GM12891 (cell line): ENCODE results near the gene TNS1.

Source experiments
- DNase-seq: peaks from one replicate; pipeline ENCODE4 v3.0.0; 2011; ENCODE audit warnings: low spot score; ENCODE audit not compliant: insufficient read length
- FAIRE-seq: peaks from 2 replicates; lab custom pipeline; 2011; peaks lifted over from hg19 to GRCh38; lab: Jason Lieb, UNC
- PAX5 ChIP-seq: IDR thresholded peaks from 2 replicates; pipeline ENCODE4 v1.6.1; 2011; ENCODE audit warnings: low read length, moderate library complexity, mild to moderate bottlenecking; ENCODE audit not compliant: insufficient read depth, severe bottlenecking
- POLR2A ChIP-seq: IDR thresholded peaks from 2 replicates; pipeline ENCODE4 v1.6.1; 2011; ENCODE audit warnings: low read depth, low read length, control low read depth
- POLR2AphosphoS5 ChIP-seq: IDR thresholded peaks from 2 replicates; pipeline ENCODE4 v1.6.1; 2011; ENCODE audit warnings: low read depth, low read length, control low read depth
- POU2F2 ChIP-seq: IDR thresholded peaks from 2 replicates; pipeline ENCODE4 v1.6.1; 2011; ENCODE audit warnings: low read depth, mild to moderate bottlenecking, control low read depth, low read length, moderate library complexity
- SPI1 ChIP-seq: IDR thresholded peaks from 2 replicates; pipeline ENCODE4 v1.6.1; 2011; ENCODE audit warnings: low read depth, low read length, control low read depth
- TAF1 ChIP-seq: IDR thresholded peaks from 2 replicates; pipeline ENCODE4 v1.6.1; 2011; ENCODE audit warnings: low read depth, low read length, control low read depth

The TNS1 gene

DNA sequence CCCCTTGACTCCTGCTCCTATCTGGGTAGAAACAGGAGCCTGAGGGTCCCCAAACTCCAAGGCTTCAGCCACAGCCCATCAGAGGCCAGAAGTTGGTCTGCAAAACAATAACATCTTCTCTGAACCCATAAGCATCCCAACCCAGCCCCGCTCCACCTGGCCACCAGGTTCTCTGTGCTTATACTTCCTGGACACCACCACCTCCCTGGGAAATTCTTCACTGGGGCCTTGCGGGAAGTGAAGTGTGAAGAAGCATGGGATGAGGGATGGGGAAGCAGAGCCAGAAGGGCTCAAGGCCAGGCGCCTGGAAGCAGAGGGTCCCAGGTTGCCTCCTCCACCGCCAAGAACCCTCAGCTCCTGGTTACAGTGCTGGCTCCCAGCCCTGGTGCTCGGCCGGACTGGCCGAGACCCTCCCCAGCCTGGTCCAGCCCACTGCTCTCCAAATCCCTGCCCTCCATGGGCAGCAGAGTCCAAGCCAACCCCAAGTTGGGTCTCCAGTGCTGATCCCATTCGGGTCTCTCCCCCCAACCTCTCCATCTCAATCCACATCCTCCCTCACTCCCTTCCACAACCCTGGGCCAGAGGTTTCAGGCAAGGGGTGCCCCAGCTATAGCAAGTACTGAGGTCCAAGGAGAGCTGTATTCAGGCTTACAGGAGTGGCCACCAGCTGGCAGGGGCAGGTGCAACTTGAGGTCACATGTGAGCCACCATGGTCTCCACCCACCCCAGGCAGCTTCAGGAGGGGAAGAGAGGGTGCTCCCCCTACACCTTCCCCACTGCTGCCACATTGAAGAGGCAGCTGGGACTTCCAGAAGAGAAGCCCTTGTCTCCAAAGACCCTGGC lies 60.7 kb downstream of the TNS1 start:
- no peak for DNase-seq
- TF ChIP-seq SPI1 (no peak), TAF1 (no peak), POLR2A (no peak), POU2F2 (no peak), POLR2AphosphoS5 (no peak), PAX5 (no peak)
- no peak for FAIRE-seq

DNA sequence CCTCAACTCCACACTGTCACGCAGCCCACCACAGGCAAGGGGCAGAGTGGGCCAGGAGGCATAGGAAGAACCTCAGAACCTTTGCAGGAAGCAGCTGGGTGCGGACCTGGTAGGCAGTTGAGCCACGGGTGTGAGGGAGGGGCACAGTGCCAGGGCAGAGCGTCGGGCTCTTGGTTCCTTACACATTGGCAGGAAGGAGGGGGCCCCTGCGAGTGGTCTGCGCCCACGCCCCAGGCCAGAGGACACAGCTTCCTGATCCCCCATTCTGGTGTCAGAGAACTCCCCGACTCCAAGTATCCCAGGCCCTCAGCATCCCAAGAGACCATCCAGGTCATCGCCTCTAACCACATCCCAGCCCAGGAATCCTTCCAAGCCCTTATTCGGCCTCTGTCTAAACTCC lies 61.5 kb downstream of the TNS1 start:
- TF ChIP-seq SPI1 (no peak), POLR2A (no peak), PAX5 (no peak), POU2F2 (no peak), TAF1 (no peak), POLR2AphosphoS5 (no peak)
- no peak for DNase-seq
- FAIRE-seq: no peak

DNA sequence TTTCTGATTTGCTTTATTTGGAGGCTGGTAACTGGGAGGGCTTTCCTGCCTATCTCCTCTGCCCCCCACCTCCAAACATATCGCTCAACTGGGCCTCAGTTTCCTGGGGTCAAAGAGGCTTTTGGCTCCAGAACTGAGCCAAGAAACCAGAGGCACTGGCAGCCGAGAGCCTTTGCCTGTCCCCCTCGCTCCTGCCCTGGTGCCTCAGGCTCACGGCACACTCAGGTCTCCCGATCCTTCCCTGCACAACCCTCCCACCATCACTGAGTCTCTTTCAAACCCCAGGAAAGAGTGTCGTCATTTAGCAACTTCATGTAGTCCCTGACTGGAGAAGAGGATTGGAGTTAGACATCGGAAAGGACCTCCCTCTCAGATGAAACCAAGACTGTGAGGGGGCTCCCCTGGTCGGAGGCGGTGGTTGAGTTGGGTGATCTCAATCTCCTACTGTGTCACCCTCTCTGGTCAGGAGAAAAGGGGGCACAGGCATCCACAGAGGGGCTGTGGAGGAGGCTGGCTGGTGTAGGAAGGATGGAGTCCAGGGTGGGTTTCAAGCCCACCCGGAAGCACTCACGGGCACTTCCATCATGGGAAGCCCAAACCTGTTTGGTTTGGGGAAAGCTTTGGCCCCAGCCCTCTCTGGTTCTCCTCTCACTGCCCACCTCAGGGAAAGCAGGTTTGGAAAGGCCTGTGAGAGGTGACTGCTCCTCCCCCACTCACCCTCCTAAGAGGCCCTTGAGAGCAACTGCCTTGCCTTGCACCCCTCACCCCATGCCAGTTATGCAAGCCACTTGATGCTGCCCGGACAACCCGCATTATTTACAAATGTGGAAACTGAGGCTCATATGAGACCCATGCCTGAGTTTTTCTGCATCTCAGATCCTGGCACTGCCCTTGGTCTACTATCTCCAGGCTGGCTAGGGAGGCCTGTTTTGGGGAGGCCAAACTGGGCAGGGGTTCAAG lies 62.3 kb downstream of the TNS1 start:
- DNase-seq (no peak), FAIRE-seq (no peak)
- TF ChIP-seq POU2F2: no peak
- TF ChIP-seq TAF1: no peak
- TF ChIP-seq SPI1: no peak
- TF ChIP-seq PAX5: no peak
- TF ChIP-seq POLR2A: no peak

DNA sequence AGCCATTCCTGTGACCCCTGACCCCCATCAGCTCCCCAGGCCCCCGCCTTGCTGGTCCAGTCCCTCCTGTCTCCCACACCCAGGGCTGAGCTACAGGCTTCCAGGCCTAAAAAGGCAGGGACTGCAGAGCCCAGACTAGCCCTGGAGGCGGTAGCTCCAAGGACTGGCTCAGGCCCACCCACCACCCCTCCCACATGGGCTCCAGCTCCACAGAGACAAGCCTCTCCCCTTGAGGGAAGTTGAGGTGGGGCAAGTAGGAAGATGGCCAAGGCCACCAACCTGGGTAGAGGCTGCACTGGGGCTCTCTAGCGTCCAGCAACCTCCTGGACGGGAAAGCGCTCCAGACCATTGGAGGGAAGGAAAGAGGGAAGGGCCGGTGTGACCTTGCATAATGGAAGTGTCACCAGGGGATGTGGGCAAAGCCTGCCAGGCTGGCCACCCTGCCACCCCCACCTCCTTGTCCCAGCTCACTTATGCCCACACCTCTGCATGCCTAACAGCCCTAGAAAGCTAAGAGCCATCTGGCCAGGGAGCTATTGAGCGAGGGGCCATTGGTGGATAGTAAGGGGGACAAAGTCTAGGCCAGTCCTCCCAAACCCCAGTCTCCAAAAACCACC lies 63.1 kb downstream of the TNS1 start:
- TF ChIP-seq PAX5 (no peak), SPI1 (no peak), POLR2A (no peak)
- FAIRE-seq (no peak), DNase-seq (no peak)

DNA sequence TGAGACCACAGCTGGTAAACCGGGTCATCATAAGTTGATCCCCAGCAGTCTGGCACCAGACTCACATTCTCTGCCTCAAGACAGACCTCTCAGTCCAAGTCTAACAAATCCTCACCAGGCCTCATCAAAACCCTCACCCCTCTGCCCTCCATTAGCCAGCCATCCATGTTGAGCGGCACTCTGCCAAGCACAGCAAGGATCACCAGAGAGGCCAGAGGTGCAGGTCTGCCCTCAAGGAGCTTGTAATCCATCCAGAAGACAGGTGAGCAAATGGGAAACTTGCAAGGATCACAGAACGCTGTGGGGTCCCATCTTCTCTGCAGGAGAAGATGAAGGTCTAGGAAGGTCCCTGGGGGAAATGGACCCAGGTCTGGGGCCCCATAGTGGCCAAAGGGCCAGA lies 63.6 kb downstream of the TNS1 start:
- DNase-seq (no peak), FAIRE-seq (no peak)
- no peak for TF ChIP-seq POU2F2
- TF ChIP-seq PAX5: no peak
- no peak for TF ChIP-seq POLR2AphosphoS5
- TF ChIP-seq POLR2A: no peak
- no peak for TF ChIP-seq SPI1
- TF ChIP-seq TAF1: no peak

DNA sequence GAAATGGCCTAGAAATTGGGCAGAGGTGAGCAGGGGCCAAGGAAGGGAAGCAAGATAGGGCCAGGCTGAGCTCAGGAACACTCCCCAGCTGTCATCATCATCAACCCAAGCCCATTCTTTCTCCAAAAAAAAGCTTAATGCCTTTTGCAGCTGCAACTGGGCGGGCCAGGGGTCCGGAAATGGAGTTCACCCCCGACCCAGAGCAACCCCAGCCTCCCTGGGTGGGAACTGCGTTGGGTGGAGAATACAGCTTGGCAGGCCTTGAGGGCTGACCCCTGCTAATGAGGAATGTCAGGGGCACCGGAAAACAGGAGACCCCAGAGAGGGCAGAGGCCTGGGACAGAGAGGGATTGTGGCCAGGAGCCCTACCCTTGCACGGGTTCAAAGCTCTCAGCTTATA lies 64.8 kb downstream of the TNS1 start:
- DNase-seq: no peak
- TF ChIP-seq POLR2AphosphoS5 (no peak), TAF1 (no peak), SPI1 (no peak), POLR2A (no peak), POU2F2 (no peak), PAX5 (no peak)
- FAIRE-seq: no peak

DNA sequence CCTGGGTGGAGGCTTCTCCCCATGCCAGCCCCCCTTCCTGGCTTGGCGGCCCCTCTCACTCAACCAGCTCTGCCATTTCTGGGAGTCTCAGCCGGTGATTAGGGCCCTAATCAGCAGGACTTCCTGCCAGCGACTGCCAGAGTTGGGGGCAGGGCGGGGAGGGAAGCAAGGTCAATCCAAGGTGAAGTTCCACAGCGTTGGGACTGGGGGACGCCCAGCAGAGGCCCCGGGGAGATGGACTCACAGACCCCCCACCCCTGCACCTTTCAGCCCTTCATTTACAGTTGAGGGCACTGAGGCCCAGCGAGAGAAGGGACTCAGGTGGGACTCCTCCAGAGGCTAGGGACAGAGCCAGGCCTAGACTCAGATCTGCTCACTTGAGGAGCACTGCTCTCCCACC lies 65.3 kb downstream of the TNS1 start:
- DNase-seq (no peak), FAIRE-seq (no peak)
- TF ChIP-seq POLR2AphosphoS5 (no peak), SPI1 (no peak), TAF1 (no peak), POU2F2 (no peak), POLR2A (no peak), PAX5 (no peak)

DNA sequence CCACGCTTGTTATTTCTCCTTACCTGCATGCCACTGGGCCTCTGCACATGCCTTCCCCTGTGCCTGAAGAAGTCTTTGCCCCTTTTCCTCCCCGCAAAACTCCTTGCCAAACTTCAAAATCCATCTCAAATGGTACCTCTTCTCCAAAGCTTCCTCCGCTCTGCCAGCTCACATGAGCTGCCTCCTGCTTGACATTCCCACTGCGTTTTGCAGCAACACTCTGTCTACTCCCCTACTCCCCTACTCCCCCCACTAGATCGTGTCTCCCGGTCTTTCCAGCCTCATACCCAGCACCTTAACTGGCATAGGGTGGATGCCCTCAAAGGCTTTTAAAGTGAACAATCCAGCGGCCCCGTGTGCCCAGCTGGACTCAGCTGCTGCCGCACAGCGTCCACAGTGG lies 65.8 kb downstream of the TNS1 start:
- FAIRE-seq: no peak
- no peak for DNase-seq
- TF ChIP-seq SPI1: no peak
- no peak for TF ChIP-seq POLR2A
- TF ChIP-seq POLR2AphosphoS5: no peak

DNA sequence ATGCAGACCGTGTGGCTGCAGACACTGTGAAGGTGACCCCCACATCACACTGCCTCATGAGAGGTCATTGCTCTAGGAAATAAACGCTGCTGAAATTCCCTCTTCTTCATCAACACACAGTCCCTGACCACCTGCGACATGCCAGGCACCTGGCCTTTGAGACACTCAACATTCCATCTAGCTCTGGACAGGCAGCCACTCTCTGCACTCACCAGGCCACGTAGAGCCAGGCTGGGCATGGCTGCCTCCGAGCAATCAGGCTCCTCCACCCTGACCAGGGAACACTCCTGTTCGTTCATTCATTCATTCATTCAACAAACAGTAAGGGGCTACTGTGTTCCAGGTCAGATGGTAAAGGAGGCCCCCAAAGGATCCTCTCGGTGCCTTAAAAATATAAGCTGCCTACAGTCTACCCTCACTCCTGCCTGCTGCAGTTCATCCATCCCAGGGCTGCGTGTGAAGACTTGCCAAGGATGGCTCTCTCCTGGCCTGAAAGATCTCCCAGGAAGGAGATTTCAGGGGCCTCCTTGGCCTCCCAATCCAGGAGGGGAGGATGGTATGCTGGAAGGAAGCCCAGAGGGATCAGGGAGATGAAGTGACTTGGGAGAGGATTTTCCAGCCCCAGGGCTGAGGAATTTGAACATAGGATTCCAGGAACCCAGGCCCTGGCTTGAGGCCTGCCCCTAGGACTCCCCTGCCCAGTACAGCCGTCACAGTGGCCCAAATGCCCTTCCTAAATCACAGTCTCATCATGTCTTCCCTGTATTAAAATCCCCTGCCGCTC lies 66.7 kb downstream of the TNS1 start:
- TF ChIP-seq POU2F2 (no peak), SPI1 (no peak), TAF1 (no peak), POLR2A (no peak), POLR2AphosphoS5 (no peak), PAX5 (no peak)
- DNase-seq (no peak), FAIRE-seq (no peak)
